22Rv1 (cell line): ENCODE data around the gene KIAA1614.

Source experiments
- ZFX ChIP-seq: fragments of 450-650 bp; IDR thresholded peaks from 2 replicates; pipeline ENCODE4 v1.6.1; 2017; ENCODE audit warnings: antibody characterized with exemption, borderline replicate concordance
- TF ChIP-seq, protein P1 (sequence below): fragments of 450-650 bp; IDR thresholded peaks from 2 replicates; pipeline ENCODE4 v1.5.1; 2017; ENCODE audit warnings: mild to moderate bottlenecking

- TF ChIP-seq, protein P1, sequence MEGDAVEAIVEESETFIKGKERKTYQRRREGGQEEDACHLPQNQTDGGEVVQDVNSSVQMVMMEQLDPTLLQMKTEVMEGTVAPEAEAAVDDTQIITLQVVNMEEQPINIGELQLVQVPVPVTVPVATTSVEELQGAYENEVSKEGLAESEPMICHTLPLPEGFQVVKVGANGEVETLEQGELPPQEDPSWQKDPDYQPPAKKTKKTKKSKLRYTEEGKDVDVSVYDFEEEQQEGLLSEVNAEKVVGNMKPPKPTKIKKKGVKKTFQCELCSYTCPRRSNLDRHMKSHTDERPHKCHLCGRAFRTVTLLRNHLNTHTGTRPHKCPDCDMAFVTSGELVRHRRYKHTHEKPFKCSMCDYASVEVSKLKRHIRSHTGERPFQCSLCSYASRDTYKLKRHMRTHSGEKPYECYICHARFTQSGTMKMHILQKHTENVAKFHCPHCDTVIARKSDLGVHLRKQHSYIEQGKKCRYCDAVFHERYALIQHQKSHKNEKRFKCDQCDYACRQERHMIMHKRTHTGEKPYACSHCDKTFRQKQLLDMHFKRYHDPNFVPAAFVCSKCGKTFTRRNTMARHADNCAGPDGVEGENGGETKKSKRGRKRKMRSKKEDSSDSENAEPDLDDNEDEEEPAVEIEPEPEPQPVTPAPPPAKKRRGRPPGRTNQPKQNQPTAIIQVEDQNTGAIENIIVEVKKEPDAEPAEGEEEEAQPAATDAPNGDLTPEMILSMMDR, result no peak
- TF ChIP-seq ZFX, result no peak
Observed at GRCh38 chr1:180946056-180946455, 33.4 kb downstream of the KIAA1614 start.
